OCI-LY3 (cell line): ENCODE measurements around the gene LRBA.

Experiments used
- CTCF ChIP-seq: fragments of 200-600, 300-600 bp; sonication (generic); IDR thresholded peaks from 2 replicates; pipeline ENCODE4 v1.5.1; 2014; ENCODE audit warnings: antibody characterized with exemption, low read length, low read depth
- EZH2phosphoT487 ChIP-seq: fragments of 200-600 bp; shearing (Covaris generic); IDR thresholded peaks from 2 replicates; pipeline ENCODE4 v1.6.1; 2018; ENCODE audit warnings: antibody characterized with exemption, mixed run types, low read depth

DNA sequence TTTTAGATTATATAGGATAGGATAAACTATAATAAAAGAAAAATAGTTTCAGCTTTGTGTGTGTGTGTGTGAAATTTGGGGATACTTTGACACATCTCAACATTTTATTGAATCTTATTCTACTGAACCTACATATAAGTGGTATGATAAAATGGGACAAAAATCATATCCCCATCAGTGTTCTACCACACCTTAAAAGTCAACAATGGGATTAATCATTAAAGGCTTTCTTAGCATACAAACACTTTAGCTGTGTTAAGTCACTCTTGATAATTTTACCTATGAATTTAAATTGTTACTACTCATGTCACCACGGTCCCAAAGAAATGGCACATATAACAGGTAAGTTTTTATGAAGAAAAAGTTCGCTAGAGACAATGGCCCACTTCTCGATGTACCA is 37.7 kb upstream of the LRBA start:
- TF ChIP-seq CTCF = no peak
- TF ChIP-seq EZH2phosphoT487 = no peak
